HL-60 (cell line): Measurements from ENCODE around the gene OR10H3.
"Not testable (repeated sequence)": the region's sequence is repeated elsewhere in the genome, so short reads cannot be mapped to it uniquely, and the experiment has no call there.

ENCODE experiments used
- POLR2AphosphoS5 ChIP-seq: IDR thresholded peaks from 2 replicates; pipeline ENCODE4 v1.6.1; 2012; ENCODE audit warnings: low read depth
- TF ChIP-seq, protein P1 (sequence below): IDR thresholded peaks from one replicate; pipeline ENCODE4 v1.5.1; 2011; ENCODE audit warnings: low read length, control low read depth, inconsistent platforms; ENCODE audit not compliant: insufficient read depth

DNA sequence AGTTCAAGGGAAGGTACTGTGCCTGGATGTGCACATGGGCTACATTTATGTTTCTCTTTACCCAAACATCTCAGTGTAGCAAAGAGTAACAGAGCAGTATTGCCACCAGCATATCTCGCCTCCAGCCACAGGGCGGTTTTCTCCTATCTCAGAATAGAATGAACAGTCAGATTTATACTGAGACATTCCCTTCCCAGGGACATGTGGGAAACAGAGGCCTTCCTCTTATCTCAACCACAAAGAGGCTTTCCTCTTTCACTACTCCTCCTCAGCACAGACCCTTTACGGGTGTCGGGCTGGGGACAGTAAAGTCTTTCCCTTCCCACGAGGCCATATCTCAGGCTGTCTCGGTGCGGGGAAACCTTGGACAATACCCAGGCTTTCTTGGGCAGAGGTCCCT, 45.1 kb downstream of the OR10H3 start:
- TF ChIP-seq, protein P1, sequence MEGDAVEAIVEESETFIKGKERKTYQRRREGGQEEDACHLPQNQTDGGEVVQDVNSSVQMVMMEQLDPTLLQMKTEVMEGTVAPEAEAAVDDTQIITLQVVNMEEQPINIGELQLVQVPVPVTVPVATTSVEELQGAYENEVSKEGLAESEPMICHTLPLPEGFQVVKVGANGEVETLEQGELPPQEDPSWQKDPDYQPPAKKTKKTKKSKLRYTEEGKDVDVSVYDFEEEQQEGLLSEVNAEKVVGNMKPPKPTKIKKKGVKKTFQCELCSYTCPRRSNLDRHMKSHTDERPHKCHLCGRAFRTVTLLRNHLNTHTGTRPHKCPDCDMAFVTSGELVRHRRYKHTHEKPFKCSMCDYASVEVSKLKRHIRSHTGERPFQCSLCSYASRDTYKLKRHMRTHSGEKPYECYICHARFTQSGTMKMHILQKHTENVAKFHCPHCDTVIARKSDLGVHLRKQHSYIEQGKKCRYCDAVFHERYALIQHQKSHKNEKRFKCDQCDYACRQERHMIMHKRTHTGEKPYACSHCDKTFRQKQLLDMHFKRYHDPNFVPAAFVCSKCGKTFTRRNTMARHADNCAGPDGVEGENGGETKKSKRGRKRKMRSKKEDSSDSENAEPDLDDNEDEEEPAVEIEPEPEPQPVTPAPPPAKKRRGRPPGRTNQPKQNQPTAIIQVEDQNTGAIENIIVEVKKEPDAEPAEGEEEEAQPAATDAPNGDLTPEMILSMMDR, result not testable (repeated sequence)
- not testable (repeated sequence) for TF ChIP-seq POLR2AphosphoS5
